H1 (cell line): ENCODE measurements around the gene CMIP. TPM values are rescaled to one million over a fixed set of nuclear protein-coding genes. Genes with fewer than 3 reads are reported as not detected.

Experiments
- CTCF ChIA-PET: fragments of 300-600 bp; sonication (Branson Sonifier 250); formaldehyde crosslinking; loops from one replicate; lab custom pipeline; 2021; ENCODE audit not compliant: partially characterized antibody; lab: Charles Lee
- POLR2A ChIA-PET: fragments of 300-600 bp; sonication (Branson Sonifier 250); formaldehyde crosslinking; loops from one replicate; lab custom pipeline; 2021; ENCODE audit warnings: inconsistent platforms; ENCODE audit not compliant: partially characterized antibody; lab: Charles Lee
- DNase-seq, 2 experiments: peaks; one replicate each; pipeline versions ENCODE4 v3.0.0 to v3.0.0-alpha.2; 2010 to 2022; ENCODE audit warnings: low spot score in 2 of 2, low read depth in 1 of 2, mixed read lengths in 1 of 2
- FAIRE-seq: peaks from 2 replicates; lab custom pipeline; 2011; peaks lifted over from hg19 to GRCh38; lab: Jason Lieb, UNC
- H2AFZ ChIP-seq: 2 replicates; pipeline ENCODE4 v1.8.1; 2012; ENCODE audit warnings: low read length, inconsistent platforms
- H2AK5ac ChIP-seq: 2 replicates; pipeline ENCODE4 v1.6.1; 2013; ENCODE audit warnings: low read depth, low read length
- H2BK120ac ChIP-seq: replicated peaks from 2 replicates; pipeline ENCODE3; 2013; ENCODE audit warnings: low read depth, low read length, inconsistent platforms
- H2BK12ac ChIP-seq: 2 replicates; pipeline ENCODE4 v1.6.1; 2013; ENCODE audit warnings: low read depth, low read length
- H2BK15ac ChIP-seq: 2 replicates; pipeline ENCODE4 v1.6.1; 2013; ENCODE audit warnings: low read length
- H2BK20ac ChIP-seq: 2 replicates; pipeline ENCODE4 v1.6.1; 2013; ENCODE audit warnings: low read length
- H2BK5ac ChIP-seq: 2 replicates; pipeline ENCODE4 v1.6.1; 2013; ENCODE audit warnings: low read depth, low read length
- H3K14ac ChIP-seq: 2 replicates; pipeline ENCODE4 v1.6.1; 2013; ENCODE audit warnings: inconsistent platforms; ENCODE audit not compliant: insufficient read length
- H3K18ac ChIP-seq: 2 replicates; pipeline ENCODE4 v1.6.1; 2013; ENCODE audit warnings: low read length; ENCODE audit errors: extremely low read depth
- H3K23ac ChIP-seq: 2 replicates; pipeline ENCODE4 v1.6.1; 2013; ENCODE audit warnings: inconsistent platforms; ENCODE audit not compliant: insufficient read length
- H3K23me2 ChIP-seq: 2 replicates; pipeline ENCODE4 v1.6.1; 2013; ENCODE audit warnings: low read depth, low read length
- H3K27ac ChIP-seq: 2 replicates; pipeline ENCODE4 v1.6.1; 2011; ENCODE audit warnings: low read depth, low read length, inconsistent platforms
- H3K27me3 ChIP-seq, 4 experiments: replicated peaks in 1 of 4; 1 replicate in 1 of 4; 2 replicates in 3 of 4; pipeline versions ENCODE4 v1.6.1 to v1.8.1; 2011 to 2013; ENCODE audit warnings: low read length in 3 of 4, mild to moderate bottlenecking in 3 of 4, inconsistent platforms in 2 of 4, mixed read lengths in 2 of 4, moderate library complexity in 1 of 4; ENCODE audit not compliant: control insufficient read depth in 3 of 4, insufficient read depth in 3 of 4; ENCODE audit errors: extremely low read depth in 1 of 4
- H3K36me3 ChIP-seq, 4 experiments: 2 replicates each; pipeline versions ENCODE4 v1.6.1 to v1.8.1; 2011 to 2013; ENCODE audit warnings: mild to moderate bottlenecking in 4 of 4, low read length in 3 of 4, moderate library complexity in 2 of 4, control low read depth in 1 of 4, inconsistent platforms in 1 of 4; ENCODE audit not compliant: insufficient read depth in 4 of 4, control insufficient read depth in 2 of 4
- H3K4ac ChIP-seq: replicated peaks from 2 replicates; pipeline ENCODE3; 2013; ENCODE audit warnings: low read length, low read depth, mixed read lengths, inconsistent platforms; ENCODE audit not compliant: insufficient read length
- H3K4me1 ChIP-seq, 4 experiments: replicated peaks in 1 of 4; 1 replicate in 1 of 4; 2 replicates in 3 of 4; pipeline versions ENCODE4 v1.6.1 to v1.8.1; 2011 to 2013; ENCODE audit warnings: low read length in 3 of 4, inconsistent platforms in 2 of 4, mixed read lengths in 1 of 4; ENCODE audit not compliant: insufficient read depth in 4 of 4, control insufficient read depth in 3 of 4
- H3K4me2 ChIP-seq, 2 experiments: 2 replicates each; pipeline versions ENCODE4 v1.6.1 to v1.8.1; 2011 to 2013; ENCODE audit warnings: low read depth in 2 of 2, low read length in 2 of 2, control low read depth in 1 of 2, inconsistent platforms in 1 of 2, mild to moderate bottlenecking in 1 of 2; ENCODE audit not compliant: insufficient read depth in 1 of 2
- H3K4me3 ChIP-seq, 4 experiments: fragments of 200-600, 300-600 bp in 1 of 4; sonication (generic), shearing (Covaris generic), sonication (Bioruptor Twin) in 1 of 4; 2 replicates each; pipeline versions ENCODE4 v1.5.1 to v1.8.1; 2011 to 2016; ENCODE audit warnings: low read length in 4 of 4, low read depth in 3 of 4, control low read depth in 2 of 4, inconsistent platforms in 2 of 4, mild to moderate bottlenecking in 2 of 4, mixed read lengths in 1 of 4, moderate library complexity in 1 of 4; ENCODE audit not compliant: insufficient read depth in 2 of 4; ENCODE audit errors: extremely low read depth in 1 of 4
- H3K56ac ChIP-seq: replicated peaks from 2 replicates; pipeline ENCODE3; 2013; ENCODE audit warnings: low read depth, mild to moderate bottlenecking, mixed read lengths, low read length, inconsistent platforms; ENCODE audit not compliant: insufficient read length
- H3K79me1 ChIP-seq: 2 replicates; pipeline ENCODE4 v1.6.1; 2013; ENCODE audit warnings: low read depth, low read length, control low read depth
- H3K79me2 ChIP-seq, 2 experiments: 2 replicates each; pipeline versions ENCODE4 v1.6.1 to v1.8.1; 2012 to 2013; ENCODE audit warnings: low read length in 2 of 2, mild to moderate bottlenecking in 2 of 2, inconsistent platforms in 1 of 2; ENCODE audit not compliant: insufficient read depth in 2 of 2, control insufficient read depth in 1 of 2
- H3K9ac ChIP-seq, 4 experiments: replicated peaks in 1 of 4; 1 replicate in 1 of 4; 2 replicates in 3 of 4; pipeline versions ENCODE4 v1.6.1 to v1.8.1; 2011 to 2013; ENCODE audit warnings: low read depth in 3 of 4, low read length in 3 of 4, control low read depth in 2 of 4, mild to moderate bottlenecking in 2 of 4, moderate library complexity in 2 of 4, inconsistent platforms in 1 of 4; ENCODE audit errors: extremely low read depth in 1 of 4
- H3K9me3 ChIP-seq, 2 experiments: 2 replicates each; pipeline versions ENCODE4 v1.6.1 to v1.8.1; 2012 to 2013; ENCODE audit warnings: mild to moderate bottlenecking in 2 of 2, moderate library complexity in 2 of 2, control low read depth in 1 of 2, inconsistent platforms in 1 of 2, low read depth in 1 of 2, low read length in 1 of 2, mixed read lengths in 1 of 2; ENCODE audit not compliant: insufficient read depth in 2 of 2
- H4K20me1 ChIP-seq, 2 experiments: replicated peaks in 1 of 2; 2 replicates each; pipeline versions ENCODE3 to v1.8.1; 2011 to 2013; ENCODE audit warnings: inconsistent platforms in 2 of 2, low read length in 2 of 2, mild to moderate bottlenecking in 1 of 2; ENCODE audit not compliant: insufficient read depth in 2 of 2, control insufficient read depth in 1 of 2
- H4K5ac ChIP-seq: 2 replicates; pipeline ENCODE4 v1.6.1; 2013; ENCODE audit warnings: low read length, low read depth, mixed read lengths, inconsistent platforms; ENCODE audit not compliant: insufficient read length
- H4K8ac ChIP-seq: 2 replicates; pipeline ENCODE4 v1.8.0; 2013; ENCODE audit warnings: mild to moderate bottlenecking, moderate library complexity, low read length, inconsistent platforms; ENCODE audit not compliant: insufficient read depth; ENCODE audit errors: extremely low read depth
- H4K91ac ChIP-seq: replicated peaks from 2 replicates; pipeline ENCODE3; 2013; ENCODE audit warnings: low read length, mixed read lengths, inconsistent platforms; ENCODE audit not compliant: insufficient read length
- ASH2L ChIP-seq: fragments of 200-600, 300-600 bp; sonication (generic); IDR thresholded peaks from one replicate; pipeline ENCODE4 v1.7.1; 2017; ENCODE audit warnings: low read length
- BACH1 ChIP-seq: IDR thresholded peaks from 2 replicates; pipeline ENCODE4 v1.6.1; 2012; ENCODE audit warnings: low read length, improper control_type of control experiment
- BCL11A ChIP-seq, 2 experiments: IDR thresholded peaks; one replicate each; pipeline ENCODE4 v1.6.1; 2011; ENCODE audit warnings: low read depth in 2 of 2, low read length in 2 of 2, mild to moderate bottlenecking in 2 of 2
- CEBPB ChIP-seq: IDR thresholded peaks from 2 replicates; pipeline ENCODE4 v1.6.1; 2012; ENCODE audit warnings: low read depth, low read length
- CTBP2 ChIP-seq: IDR thresholded peaks from 2 replicates; pipeline ENCODE4 v1.7.0; 2011; ENCODE audit warnings: borderline replicate concordance, mild to moderate bottlenecking, moderate library complexity, mixed read lengths, low read length; ENCODE audit not compliant: insufficient read depth, insufficient read length
- E2F6 ChIP-seq: IDR thresholded peaks from 2 replicates; pipeline ENCODE4 v1.6.1; 2012; ENCODE audit warnings: inconsistent platforms
- EZH2 ChIP-seq: fragments of 200-600 bp; sonication (generic); IDR thresholded peaks from 2 replicates; pipeline ENCODE4 v1.7.1; 2012; ENCODE audit warnings: low read depth, mild to moderate bottlenecking, moderate library complexity, low read length, inconsistent platforms; ENCODE audit not compliant: severe bottlenecking
- HDAC2 ChIP-seq, 2 experiments: fragments of 300-600 bp in 1 of 2; sonication (generic) in 1 of 2; IDR thresholded peaks; 2 replicates each; pipeline ENCODE4 v1.6.1; 2011 to 2012; ENCODE audit warnings: low read depth in 2 of 2, low read length in 2 of 2, mild to moderate bottlenecking in 2 of 2, moderate library complexity in 2 of 2, borderline replicate concordance in 1 of 2, inconsistent platforms in 1 of 2
- JUND ChIP-seq: IDR thresholded peaks from 2 replicates; pipeline ENCODE4 v1.6.1; 2011; ENCODE audit warnings: mild to moderate bottlenecking, improper control_type of control experiment, low read length
- KDM4A ChIP-seq: IDR thresholded peaks from one replicate; pipeline ENCODE4 v1.7.1; 2012; ENCODE audit warnings: low read depth, mild to moderate bottlenecking, moderate library complexity, low read length, inconsistent platforms; ENCODE audit not compliant: severe bottlenecking
- RFX5 ChIP-seq: IDR thresholded peaks from 2 replicates; pipeline ENCODE4 v1.6.1; 2011; ENCODE audit warnings: low read depth, low read length, improper control_type of control experiment, borderline replicate concordance
- RXRA ChIP-seq: IDR thresholded peaks from 2 replicates; pipeline ENCODE4 v1.6.1; 2011; ENCODE audit warnings: low read depth, mild to moderate bottlenecking, low read length, moderate library complexity; ENCODE audit not compliant: insufficient read depth
- SP4 ChIP-seq: IDR thresholded peaks from 2 replicates; pipeline ENCODE4 v1.6.1; 2012; ENCODE audit warnings: low read length, inconsistent platforms
- TBP ChIP-seq: IDR thresholded peaks from 2 replicates; pipeline ENCODE4 v1.6.1; 2011; ENCODE audit warnings: low read depth, low read length, improper control_type of control experiment
- WGBS, 2 experiments: shearing (Covaris generic) in 1 of 2; methylation state at CpG; one replicate each; pipeline versions ENCODE4 v1.1.6 to v1.1.7; 2013 to 2015; ENCODE audit warnings: low lambda C conversion rate in 2 of 2, mixed read lengths in 2 of 2, inconsistent platforms in 1 of 2, low coverage in 1 of 2, missing lambda C conversion rate in 1 of 2; ENCODE audit not compliant: insufficient replicate concordance in 2 of 2, insufficient coverage in 1 of 2, insufficient read length in 1 of 2; ENCODE audit errors: extremely low coverage in 1 of 2, missing lambda C conversion rate in 1 of 2; 5-methylcytosine and 5-hydroxymethylcytosine counted together
- polyA plus RNA-seq, 7 experiments: library from polyadenylated mRNA; depleted of rRNA in 3 of 7; stranded (reverse) in 5 of 7; unstranded in 2 of 7; fragments of >200 nt in 5 of 7; fragments of 200-250 nt in 2 of 7; gene quantifications; 1 replicate in 5 of 7; 2 replicates in 1 of 7; 4 replicates in 1 of 7; pipeline versions ENCODE4 v1.2.1 to v1.2.3, GENCODE V29; 2011 to 2013; ENCODE audit warnings: missing spikeins in 2 of 7, mixed read lengths in 2 of 7
- total RNA-seq: library from RNA; stranded (reverse); fragmentation: NEBNext Ultra II Directional; extraction: Animal tissue kit (Norgen Biotek cat#: 25700); gene quantifications from 2 replicates; pipeline ENCODE4 v1.2.1, GENCODE V29; 2021

CMIP gene
- total and polyA plus RNA-seq, 2 of the 8 experiments (the other 6 are each of a cell fraction or from before 2014, with no cell fraction given), result 7.9 to 53.2 TPM

GRCh38 chr16:81421536-81421935, 23.1 kb upstream of the CMIP start:
- no peak overlapping the region for H3K4ac ChIP-seq
- no peaks in the 10 kb centered on the region for H3K79me2 ChIP-seq
- H3K56ac ChIP-seq, result no peak overlapping the region
- DNase-seq, result no peak
- TF ChIP-seq ASH2L (no peak), SP4 (no peak), CEBPB (no peak), TBP (no peak), RFX5 (no peak), BACH1 (no peak), JUND (no peak), BCL11A (IDR thresholded peaks at IDR 0.05; ENCODE audit: low read depth in 2 of 2, low read length in 2 of 2) (no peak), EZH2 (no peak), KDM4A (no peak), HDAC2 (IDR thresholded peaks at IDR 0.05; ENCODE audit: borderline replicate concordance in 1 of 2, low read depth in 2 of 2, low read length in 2 of 2) (no peak), CTBP2 (no peak), RXRA (no peak), E2F6 (no peak)
- H3K4me2 ChIP-seq, result no peak overlapping the region
- H3K14ac ChIP-seq, result no peak overlapping the region
- H2BK15ac ChIP-seq, result no peak overlapping the region
- H3K9me3 ChIP-seq, result no peaks in the 10 kb centered on the region
- H3K4me1 ChIP-seq, result no peaks in the 10 kb centered on the region; a peak in 1 of 7 replicates
- no peak overlapping the region for H3K4me3 ChIP-seq
- H3K23ac ChIP-seq, result no peak overlapping the region
- no peaks in the 10 kb centered on the region for H3K23me2 ChIP-seq
- H2BK20ac ChIP-seq, result no peak overlapping the region
- POLR2A ChIA-PET, result no interaction called here
- no peaks in the 10 kb centered on the region for H3K27me3 ChIP-seq
- no peak overlapping the region for H2BK120ac ChIP-seq
- H2BK5ac ChIP-seq, result no peak overlapping the region
- no peak overlapping the region for H2AFZ ChIP-seq
- FAIRE-seq, result no peak
- CTCF ChIA-PET, result interaction anchor here (1.0 kb wide), 1 partner anchor 13 kb away, joined by 3 read pairs; no protein-coding TSS in a partner anchor
- H4K8ac ChIP-seq, result no peak overlapping the region
- H3K79me1 ChIP-seq, result no peaks in the 10 kb centered on the region
- no peak overlapping the region for H3K18ac ChIP-seq
- no peak overlapping the region for H4K5ac ChIP-seq
- H2AK5ac ChIP-seq, result no peak overlapping the region
- no peaks in the 10 kb centered on the region for H3K36me3 ChIP-seq
- 87% methylated on average over 11 of the region's 11 CpGs; no CpG with 5 or more reads in 1 of the 2 experiments for WGBS, 2 experiments
- H4K91ac ChIP-seq, result no peak overlapping the region
- no peaks in the 10 kb centered on the region for H4K20me1 ChIP-seq
- no peak overlapping the region for H3K27ac ChIP-seq
- H2BK12ac ChIP-seq, result no peak overlapping the region
- H3K9ac ChIP-seq, result no peak overlapping the region
